Fibroblast of gingiva (primary cell): ENCODE results near the gene SLC25A39.
A peak's percentile ranks its signal among the peaks of the same experiment; 100 is the strongest.
"Not testable (repeated sequence)": the region's sequence is repeated elsewhere in the genome, so short reads cannot be mapped to it uniquely, and the experiment has no call there.

Experiments
- DNase-seq: peaks from one replicate; pipeline ENCODE4 v3.0.0-alpha.2; 2011; ENCODE audit warnings: low read depth

The SLC25A39 gene

DNA sequence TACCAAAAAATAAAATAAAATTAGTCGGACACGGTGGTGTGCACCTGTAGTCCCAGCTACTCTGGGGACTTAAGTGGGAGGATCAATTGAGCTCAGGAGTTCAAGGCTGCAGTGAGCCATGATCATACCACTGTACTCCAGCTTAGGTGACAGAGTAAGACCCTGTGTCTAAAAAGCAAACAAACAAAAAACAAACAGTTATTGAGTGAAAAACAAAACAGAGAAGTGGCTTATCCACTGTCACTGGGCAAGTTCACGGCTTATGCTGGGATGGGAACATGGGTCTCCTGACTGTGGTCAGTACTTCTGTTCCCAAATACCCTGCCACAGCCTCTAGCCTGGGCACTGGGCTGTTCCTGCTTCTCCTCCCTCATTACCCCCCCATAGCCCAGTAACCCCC, 10.9 kb upstream of the SLC25A39 start:
- DNase-seq, result no peak

DNA sequence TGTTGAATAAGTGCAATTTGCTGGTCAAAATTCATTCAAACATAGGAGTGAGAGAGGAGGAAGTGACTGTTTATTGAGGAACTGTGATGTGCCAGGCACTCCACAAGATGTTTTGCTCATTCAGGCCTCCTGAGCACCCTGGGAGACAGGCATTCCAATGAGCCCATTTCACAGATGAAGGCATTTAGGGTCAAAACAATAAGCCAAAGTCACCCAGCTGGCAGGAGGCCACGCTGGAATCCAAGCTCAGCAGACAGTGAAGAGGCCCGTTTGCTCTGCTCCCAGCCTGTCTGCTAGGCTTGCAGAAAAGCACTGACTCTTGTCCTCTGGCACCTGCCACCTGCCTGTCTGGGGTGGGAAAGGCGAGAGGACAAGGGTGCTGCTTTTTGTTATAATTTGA, 10.1 kb upstream of the SLC25A39 start:
- DNase-seq, result no peak

DNA sequence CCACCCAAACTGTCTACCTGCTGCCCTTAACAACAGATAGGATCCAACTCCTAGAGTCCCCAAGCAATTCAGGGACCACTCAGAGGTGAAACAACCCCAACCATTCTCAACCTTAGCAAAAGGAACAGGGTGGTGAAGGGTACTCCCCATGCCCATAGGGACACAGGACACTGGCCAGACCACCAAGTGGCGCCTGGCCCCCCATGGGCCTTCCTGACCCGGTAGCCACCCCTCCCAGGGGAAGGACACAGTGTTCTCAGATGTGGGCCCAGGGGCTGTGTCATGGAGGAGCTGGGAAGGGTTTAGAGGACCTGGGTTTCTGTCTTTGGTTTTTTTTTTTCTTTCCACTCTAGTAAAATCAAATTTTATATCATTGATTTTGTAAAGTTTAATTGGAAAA, 9.7 kb upstream of the SLC25A39 start:
- no peak for DNase-seq

DNA sequence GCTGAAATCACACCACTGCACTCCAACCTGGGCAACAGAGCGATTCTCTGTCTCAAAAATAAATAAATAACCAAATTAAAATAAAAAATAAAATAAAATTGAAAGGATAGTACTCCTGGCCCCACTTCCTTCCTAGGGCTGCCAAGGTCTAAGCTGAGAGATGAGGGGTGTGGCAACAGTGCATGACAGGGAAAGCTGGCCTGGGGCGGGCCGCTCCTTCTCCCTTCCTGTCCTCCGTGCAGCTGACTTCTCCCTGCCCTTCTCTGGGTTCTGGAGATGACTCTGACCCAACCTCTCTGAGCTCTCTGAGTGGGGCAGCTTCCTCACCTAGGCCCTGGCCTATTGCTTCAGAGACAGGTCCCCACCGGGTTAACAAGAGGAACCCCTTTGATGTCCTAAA, 8.7 kb upstream of the SLC25A39 start:
- no peak for DNase-seq

DNA sequence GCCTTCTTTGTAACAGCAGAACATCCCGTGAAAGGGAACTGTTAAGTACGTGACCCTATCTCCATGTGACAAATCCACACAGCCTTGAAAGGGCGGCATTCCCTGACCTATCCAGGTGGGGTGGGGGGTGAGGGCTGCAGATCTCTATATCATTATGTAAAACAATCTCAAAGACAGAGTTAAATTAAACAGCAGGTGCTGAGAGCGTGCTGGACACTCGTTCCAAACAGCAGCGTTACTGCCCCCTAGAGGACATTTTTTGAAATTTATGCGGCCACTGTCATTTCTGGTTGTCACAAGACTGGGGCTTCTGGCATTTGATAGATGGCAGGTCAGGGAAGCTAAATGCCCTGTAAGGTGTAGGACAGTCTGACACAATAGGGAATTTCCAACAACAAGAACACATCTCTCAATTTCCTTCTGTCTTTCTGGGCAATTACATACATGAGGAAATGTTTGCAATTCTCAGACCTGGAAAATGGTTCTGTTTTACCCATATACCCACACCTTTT, 6.7 kb upstream of the SLC25A39 start:
- peak; percentile 55 for DNase-seq

DNA sequence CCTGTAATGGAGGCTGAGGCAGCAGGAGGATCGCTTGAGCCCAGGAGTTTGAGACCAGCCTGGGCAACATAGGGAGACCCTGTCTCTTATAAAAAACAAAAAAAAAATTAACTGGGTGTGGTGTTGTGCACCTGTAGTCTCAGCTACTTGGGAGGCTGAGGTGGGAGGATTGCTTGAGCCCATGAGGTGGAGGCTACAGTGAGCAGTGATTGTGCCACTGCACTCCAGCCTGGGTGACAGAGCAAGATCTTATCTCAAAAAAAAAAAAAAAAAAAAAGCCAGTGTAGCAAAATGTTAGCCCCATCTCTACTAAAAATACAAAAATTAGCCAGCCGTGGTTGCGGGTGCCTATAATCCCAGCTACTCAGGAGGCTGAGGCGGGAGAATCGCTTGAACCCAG, 5.6 kb upstream of the SLC25A39 start:
- not testable (repeated sequence) for DNase-seq

DNA sequence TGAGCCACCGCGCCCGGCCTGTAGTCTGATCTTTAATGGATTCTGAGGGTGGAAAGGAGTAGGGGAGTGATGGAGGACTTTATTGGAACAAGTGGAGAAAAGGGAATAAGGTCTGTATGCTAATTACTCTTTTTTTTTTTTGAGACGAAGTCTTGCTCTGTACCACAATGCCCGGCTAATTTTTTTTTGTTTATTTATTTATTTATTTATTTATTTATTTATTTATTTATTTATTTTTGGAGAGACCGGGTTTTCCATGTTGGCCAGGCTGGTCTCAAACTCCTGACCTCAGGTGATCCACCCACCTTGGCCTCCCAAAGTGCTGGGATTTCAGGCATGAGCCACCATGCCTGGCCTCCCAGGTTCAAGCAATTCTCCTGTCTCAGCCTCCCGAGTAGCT, 4.9 kb upstream of the SLC25A39 start:
- DNase-seq, result not testable (repeated sequence)

DNA sequence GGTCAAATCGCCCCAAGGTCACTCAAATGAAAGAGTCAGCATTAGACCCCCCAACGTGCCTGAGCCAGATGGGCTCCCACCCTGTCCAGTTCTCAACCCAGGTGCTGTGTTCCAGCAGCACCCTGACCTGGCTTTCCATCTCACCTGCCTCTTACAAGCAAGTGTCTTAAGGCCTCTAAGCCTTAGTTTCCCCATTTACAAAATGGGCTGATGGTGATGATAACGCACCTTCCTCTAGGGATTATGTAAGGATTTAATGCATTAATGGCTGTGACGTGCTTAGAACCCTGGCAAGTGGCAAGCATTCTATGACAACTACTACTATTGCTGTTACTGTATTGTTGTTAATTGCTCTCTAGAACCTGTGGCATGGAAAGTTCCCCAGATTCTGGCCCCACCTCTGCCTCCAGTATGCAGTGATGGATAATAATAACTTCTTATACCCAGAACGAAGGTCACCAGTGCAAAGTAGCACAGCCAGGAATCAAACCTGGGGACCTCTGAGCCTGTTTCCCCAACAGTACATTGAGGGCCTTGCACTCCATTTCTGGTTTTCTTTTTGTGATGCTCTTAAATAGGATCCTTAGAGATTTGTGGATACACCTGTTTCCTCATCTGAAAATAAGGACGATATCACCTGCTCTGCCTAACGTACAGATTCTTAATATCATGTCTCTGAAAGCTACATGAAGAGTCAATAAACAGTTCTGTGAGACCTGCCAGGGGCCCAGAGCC, 3.3 kb upstream of the SLC25A39 start:
- no peak for DNase-seq

DNA sequence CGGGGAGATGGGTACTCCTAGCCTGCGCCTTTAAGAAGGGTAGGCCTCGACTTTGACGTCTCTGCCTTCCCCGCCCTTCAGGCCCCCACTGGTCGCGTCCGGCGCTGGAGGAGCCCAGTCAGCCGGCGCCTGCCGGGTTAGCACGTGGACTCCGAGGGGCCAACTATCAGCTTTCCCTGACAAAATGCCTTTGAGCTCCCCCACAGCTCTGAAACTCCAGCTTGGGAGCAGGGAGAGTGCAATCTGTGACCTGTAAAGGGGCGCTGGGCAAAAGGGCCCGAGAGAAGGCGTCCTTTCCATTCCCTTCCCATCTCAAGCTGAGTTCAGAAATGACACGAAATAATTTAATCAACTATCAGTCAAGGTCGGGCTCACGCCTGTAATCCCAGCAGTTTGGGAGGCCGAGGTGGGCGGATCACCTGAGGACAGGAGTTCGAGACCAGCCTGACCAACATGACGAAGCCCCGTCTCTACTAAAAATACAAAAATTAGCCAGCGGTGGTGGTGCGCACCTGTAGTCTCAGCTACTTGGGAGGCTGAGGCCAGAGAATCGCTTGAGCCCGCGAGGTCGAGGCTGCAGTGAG, 2.3 kb upstream of the SLC25A39 start:
- DNase-seq, result peak; percentile 98

DNA sequence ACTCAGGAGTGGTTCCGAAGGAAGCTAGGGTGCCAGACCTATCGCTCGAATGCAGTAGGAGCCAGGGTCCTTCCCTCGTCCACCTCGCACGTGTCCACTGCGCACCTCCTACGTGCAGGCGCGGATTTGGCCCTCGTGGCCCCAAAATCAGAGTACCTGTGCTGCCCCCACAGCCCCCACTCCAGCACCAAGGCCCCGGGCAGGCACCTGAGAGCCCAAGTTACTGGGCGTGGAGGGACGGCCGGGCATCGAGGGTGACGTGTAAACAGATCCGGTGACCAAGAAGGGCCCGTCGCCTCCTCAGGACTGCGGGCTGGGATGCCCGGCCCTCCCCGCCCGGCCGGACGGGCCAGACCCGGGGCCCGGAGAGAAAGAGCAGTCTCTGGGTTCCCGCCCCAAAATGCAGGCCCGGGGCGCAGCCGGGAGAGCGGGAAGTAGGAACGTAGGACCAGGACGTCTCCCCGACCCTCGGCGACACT, 492 bp downstream of the SLC25A39 start:
- DNase-seq, result no peak

DNA sequence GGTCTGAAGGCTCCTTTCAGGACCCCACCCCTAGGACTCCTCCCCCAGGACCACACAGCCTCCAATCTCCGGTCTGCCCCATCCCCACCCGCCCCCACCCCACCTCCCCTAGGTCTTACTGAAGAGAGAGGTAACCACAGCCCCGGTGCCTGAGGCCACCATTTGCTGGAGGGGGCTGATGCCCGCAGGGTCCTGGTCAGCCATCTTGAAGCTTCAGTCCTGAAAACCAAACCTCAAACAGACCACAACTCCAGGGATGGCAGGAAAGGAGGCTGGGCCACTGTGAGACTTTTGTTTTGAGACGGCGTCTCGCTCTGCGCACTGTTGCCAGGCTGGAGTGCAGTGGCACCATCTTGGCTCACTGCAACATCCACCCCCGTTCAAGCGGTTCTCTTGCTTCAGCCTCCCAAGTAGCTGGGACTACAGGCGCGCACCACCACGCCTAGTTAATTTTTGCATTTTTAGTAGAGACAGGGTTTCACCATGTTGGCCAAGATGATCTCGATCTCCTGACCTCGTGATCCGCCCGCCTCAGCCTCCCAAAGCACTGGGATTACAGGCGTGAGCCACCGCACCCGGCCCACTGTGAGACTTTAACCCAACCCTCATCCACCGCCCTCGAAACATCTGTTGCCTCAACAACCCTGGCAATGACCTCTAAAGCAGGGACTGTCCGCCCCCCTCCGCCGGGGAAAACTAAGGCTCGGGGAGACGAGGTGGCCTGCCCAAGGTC, 1.1 kb downstream of the SLC25A39 start:
- DNase-seq, result no peak

DNA sequence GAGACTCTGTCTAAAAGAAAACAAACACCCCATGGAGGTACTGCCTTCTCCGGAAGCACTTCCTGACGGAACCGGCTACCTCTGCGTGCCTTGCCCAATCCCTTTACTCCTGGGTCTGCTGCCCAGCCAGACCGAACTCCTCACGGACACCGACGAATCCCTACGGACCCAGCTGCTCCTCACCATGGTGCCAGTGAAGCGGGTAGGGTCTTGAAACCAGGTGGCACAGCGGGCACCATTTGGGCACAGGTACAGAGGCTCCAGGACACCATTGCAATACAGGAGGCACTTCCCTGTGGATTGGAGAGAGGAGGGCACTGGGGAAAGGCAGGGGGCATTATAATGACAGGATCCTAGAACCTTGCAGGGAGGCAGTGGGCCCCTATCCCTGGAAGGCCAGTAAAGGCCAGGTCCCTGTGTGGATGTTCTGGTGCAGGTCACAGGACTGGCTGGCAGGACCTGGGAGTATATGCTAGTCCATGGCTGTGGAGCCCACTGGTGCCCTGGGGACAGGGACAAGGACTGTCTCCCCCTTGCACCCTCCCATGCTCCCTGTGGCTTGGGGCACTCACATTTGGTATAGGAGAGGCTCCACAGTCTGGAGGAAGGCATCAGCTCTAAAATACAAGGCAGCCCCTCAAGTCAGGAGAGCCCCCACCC, 2.3 kb downstream of the SLC25A39 start:
- DNase-seq, result no peak

DNA sequence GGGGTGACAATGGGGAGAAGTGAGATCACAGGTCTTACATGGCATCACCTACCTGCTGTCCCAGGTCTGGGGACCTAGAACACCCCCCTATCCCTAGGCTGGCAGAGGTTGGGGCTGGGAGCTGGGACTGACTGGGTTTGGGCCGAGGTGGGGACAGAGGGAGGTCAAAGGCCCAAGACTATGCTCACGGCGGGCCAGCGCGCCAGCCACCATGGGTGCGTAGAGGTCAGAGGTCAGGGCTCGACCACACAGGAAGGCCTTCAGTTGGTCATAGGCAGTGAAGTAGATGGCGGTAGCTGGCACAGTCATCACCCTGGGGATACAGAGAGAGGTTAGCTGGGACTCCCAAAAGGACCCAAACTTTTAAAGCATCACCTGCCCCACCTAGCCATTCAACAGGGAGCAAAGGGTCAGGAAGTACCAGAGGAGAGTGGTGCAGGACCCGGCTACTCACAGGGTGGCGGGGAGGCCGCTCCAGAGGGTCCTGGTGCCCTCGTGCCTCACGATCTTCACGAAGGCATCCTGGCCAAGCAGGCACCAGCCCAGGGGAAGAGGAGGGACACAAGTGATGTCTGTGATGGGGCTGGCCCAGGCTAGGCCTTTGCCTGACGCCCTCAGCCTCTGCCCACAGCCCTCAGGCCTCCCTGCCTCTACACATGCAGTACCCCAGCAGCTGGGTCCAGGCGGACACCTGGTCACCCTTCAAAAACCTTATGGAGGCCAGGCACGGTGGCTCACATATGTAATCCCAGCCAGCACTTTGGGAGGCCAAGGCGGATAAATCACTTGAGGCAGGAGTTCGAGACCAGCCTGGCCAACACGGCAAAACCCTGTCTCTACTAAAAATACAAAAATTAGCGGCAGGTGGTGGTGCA, 3.1 kb downstream of the SLC25A39 start:
- no peak for DNase-seq

DNA sequence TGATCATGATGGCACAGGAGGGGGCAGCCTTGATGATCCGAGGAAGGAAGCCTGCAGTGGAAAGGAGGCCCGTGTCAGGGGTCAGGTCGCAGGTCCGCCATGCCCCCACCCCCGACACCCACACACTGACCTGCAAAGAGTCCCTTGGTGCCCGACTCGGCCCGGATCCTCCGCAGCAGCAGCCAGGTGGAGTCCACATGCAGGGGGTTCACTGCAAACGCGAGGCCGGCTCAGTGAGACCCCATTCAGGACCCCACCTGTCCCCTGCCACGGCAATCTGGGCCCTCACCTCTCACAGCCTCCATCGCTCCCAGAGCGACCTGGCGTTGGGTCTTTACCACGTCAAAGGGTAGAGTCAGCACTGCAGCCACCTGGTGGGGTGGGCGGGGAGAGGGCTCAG, 4.6 kb downstream of the SLC25A39 start:
- no peak for DNase-seq

DNA sequence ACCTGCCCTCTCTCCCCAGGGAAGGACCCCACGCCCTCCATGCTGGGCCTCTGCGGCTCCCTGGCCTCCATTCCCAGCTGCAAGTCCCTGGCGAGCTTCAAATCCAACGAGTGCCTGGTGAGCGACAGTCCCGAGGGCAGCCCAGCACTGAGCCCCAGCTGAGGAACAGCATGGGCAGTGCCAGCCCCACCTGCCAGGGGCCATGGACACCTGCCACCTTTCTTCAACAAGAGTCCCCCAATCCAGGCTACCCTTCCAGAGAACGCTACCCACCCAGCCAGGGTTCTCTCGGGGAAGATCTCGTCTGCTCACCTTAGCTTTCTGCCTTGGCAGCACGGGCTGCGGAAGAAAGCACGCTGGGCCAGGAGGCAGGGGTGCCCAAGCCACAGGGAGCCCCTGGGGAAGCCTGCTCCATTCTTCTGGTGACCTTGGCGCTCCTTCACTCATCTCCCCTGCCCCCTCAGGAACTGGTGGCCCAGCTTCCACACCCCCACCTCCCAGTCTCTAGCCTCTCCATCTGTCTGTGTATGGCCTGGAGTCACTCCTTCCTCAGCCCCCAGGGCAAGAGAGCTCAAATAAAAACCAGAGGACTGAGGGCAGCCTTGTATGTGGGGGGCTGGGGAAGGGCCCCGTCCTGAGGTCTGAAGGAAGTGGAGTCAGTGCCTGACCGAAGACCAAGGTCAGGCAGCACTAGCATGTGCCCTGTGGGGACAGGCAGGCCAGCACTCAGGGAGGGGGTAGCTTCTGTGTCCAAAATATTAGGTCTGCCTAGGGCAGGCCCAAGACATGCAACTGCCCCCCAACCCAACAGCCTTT, 6.3 kb downstream of the SLC25A39 start:
- DNase-seq, result no peak

DNA sequence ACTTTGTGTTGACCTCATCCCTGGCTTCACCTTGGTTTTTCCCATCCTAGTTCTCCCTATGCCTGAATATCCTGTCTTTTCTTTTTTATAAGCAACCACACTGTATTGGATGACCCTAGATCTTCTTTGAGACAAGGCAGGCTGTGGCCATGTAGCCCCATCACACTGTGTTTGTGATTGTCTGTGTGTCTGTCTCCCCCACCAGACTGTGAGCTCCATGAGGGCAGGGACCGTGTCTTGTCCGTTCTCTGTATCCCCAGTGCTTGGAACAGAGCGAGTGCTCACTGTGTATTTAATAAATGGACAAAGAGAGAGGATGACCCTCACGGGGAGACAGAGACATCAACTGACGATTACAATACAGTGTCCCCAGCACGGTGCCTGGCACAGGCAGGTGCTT, 7.1 kb downstream of the SLC25A39 start:
- DNase-seq, result no peak

DNA sequence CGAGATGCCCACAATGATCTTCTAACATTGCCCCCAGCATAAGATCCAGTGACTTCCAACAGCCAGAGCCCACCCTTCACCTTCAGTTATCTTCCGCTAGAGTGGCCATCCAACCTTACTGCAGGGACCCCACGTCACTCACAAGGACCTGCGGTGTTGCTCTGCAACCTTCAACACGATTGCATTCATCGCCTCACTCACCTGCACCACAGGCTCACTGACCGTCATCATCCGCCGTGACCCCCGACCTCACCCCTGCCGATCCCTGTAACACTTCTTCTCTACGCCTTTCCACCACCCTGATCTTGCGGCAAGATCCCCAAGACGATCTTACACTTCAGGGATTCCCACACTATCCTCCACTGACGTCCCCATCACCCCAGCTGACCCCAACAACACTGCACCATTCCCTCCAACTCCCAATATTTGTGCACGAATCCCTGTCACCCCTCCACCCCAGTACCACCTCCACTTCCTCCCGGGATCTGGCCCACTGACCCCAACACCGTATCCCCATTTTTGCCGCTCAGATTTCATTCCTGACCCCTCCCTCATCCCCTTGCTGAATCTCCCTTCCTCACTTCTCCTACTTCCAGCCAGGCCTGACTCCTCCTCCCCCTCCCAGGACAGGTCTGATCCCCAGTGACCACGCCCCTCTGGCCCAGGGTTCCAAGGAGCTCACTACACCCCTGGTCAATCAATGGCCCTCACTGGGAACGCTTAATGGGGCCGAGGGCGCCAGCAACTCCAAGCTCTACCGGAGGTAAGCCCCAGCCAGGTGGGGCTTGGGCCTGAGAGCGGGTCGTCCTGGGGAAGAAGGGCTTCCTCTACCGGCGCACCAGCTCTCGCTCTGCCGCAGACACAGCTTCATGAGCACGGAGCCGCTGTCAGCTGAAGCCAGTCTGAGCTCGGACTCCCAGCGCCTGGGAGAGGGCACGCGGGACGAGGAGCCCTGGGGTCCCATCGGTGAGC, 8.6 kb downstream of the SLC25A39 start:
- DNase-seq, result no peak

DNA sequence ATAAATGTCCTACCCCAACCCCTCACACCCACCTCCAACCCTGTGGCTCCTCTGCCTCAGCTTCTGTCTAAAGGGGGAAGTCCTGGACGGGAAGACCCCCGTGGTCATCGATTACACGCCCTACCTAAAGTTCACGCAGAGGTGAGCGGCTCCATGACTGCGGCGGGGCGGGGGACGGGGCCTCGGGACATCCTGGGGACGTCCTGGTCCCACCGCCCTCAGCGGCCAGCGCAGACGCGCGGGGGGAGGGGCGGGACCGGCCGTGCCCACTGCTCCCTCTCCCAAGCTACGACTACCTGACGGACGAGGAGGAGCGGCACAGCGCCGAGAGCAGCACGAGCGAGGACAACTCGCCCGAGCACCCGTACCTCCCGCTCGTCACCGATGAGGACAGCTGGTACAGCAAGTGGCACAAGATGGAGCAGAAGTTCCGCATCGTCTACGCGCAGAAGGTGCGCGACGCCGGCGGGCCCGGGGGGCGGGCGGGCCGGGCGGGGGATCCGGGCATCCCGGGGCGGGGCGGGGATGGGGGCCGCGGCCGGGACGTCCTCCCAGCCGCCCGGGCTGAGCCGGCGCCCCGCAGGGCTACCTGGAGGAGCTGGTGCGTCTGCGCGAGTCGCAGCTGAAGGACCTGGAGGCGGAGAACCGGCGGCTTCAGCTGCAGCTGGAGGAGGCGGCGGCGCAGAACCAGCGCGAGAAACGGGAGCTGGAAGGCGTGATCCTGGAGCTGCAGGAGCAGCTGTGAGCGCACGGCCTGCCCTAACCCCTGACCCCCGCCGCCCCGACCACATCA, 9.6 kb downstream of the SLC25A39 start:
- no peak for DNase-seq

DNA sequence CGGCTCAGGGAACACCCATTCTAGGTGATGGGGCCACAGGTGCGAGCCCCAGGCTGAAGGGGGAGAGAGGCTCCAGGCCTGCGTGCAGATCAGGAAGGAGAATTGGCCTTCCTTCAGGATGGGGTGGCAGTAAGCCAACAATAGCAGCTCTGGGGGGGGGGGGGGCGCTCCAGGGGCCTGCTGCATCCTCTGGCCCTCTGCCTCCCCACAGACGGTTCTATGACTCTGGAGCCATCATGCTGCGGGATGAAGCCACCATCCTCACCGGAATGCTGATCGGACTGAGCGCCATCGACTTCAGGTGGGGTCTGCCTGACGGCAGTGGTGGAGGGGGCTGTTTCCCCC, 10.1 kb downstream of the SLC25A39 start:
- no peak for DNase-seq
